ENCODE data around the gene KIF25.

KIF25 gene

GRCh38 chr6:168091381-168092264 lies 94.2 kb downstream of the KIF25 start:
- DNase-seq, result no peak

GRCh38 chr6:168092541-168092940 lies 95.1 kb downstream of the KIF25 start:
- DNase-seq, result no peak

- no peak for DNase-seq
Observed at GRCh38 chr6:168093071-168093505, 95.6 kb downstream of the KIF25 start.

- DNase-seq, result no peak
Observed at GRCh38 chr6:168093634-168094033, 96.2 kb downstream of the KIF25 start.

All from DMS 273 treated with DMSO at 0.1 percent for 48 hours (cell line).